Effector memory CD8-positive, alpha-beta T cell (primary cell): ENCODE data around the gene HMGB2.

Experiments used
- ATAC-seq: fragments of 150-1000 bp; cut with Tn5 transposase; replicated peaks from 2 replicates; pipeline ENCODE4 v1.10.0; 2021; ENCODE audit warnings: mild to moderate bottlenecking, moderate library complexity
- DNase-seq, 3 experiments: peaks; one replicate each; pipeline ENCODE4 v3.0.0; 2021
- H3K27ac Mint-ChIP-seq, 2 donors: one replicate each; pipeline ENCODE4 v1.8.0; 2022; ENCODE audit warnings: mild to moderate bottlenecking in 2 of 2, mixed read lengths in 2 of 2, moderate library complexity in 2 of 2
- H3K27me3 Mint-ChIP-seq, 2 donors: one replicate each; pipeline ENCODE4 v1.8.0; 2022; ENCODE audit warnings: mixed read lengths in 2 of 2
- H3K36me3 Mint-ChIP-seq: one replicate; pipeline ENCODE4 v1.8.0; 2022; ENCODE audit warnings: mild to moderate bottlenecking, moderate library complexity, mixed read lengths; ENCODE audit not compliant: insufficient read depth
- H3K4me1 Mint-ChIP-seq, 2 donors: one replicate each; pipeline ENCODE4 v1.8.0; 2022; ENCODE audit warnings: low read depth in 2 of 2, mixed read lengths in 2 of 2
- H3K4me3 Mint-ChIP-seq, 2 donors: one replicate each; pipeline ENCODE4 v1.8.0; 2022; ENCODE audit warnings: mild to moderate bottlenecking in 2 of 2, mixed read lengths in 2 of 2, moderate library complexity in 2 of 2
- H3K9me3 Mint-ChIP-seq, 2 donors: one replicate each; pipeline ENCODE4 v1.8.0; 2022; ENCODE audit warnings: mixed read lengths in 2 of 2
- total RNA-seq, 9 experiments: gene quantifications; one replicate each; lab custom pipeline; 2026; lab: John Stamatoyannopoulos, UW

Gene HMGB2
- total RNA-seq, result 62.7 to 395 (median 87.0) reads per million in 9 experiments

GRCh38 chr4:173334085-173334890 lies at the start of gene HMGB2:
Gene HMGB2, minus strand, starts transcription at chr4:173334358. Its CDS starts 709 bp downstream, at chr4:173333649.
- H3K4me1 Mint-ChIP-seq, result peaks cover 21 to 25% of the 10 kb centered on the region in 2 donors
- ATAC-seq (peak; percentile 90), DNase-seq (peak; percentile 99 to 100 (median 100))
- no peaks in the 10 kb centered on the region for H3K9me3 Mint-ChIP-seq
- H3K36me3 Mint-ChIP-seq, result peaks cover 39% of the 10 kb centered on the region
- H3K4me3 Mint-ChIP-seq, result peak within 1 kb of the TSS; percentile 99 to 100
- no peaks in the 10 kb centered on the region for H3K27me3 Mint-ChIP-seq
- peak within 1 kb of the TSS; percentile 98 to 99 for H3K27ac Mint-ChIP-seq

- Mint-ChIP-seq H3K4me1 (peaks cover 0 to 2% of the 10 kb centered on the region in 2 donors), H3K36me3 (no peaks in the 10 kb centered on the region), H3K27me3 (no peaks in the 10 kb centered on the region), H3K9me3 (no peaks in the 10 kb centered on the region), H3K4me3 (no peak overlapping the region), H3K27ac (no peak overlapping the region)
- no peak for DNase-seq
- no peak for ATAC-seq
These were observed 48.2 kb upstream of the HMGB2 start for GRCh38 chr4:173382349-173382748.

GRCh38 chr4:173381610-173382009 lies 47.5 kb upstream of the HMGB2 start:
- no peak overlapping the region for H3K4me3 Mint-ChIP-seq
- peaks cover 0 to 2% of the 10 kb centered on the region in 2 donors for H3K4me1 Mint-ChIP-seq
- no peak for DNase-seq
- no peak overlapping the region for H3K27ac Mint-ChIP-seq
- H3K36me3 Mint-ChIP-seq, result no peaks in the 10 kb centered on the region
- H3K9me3 Mint-ChIP-seq, result no peaks in the 10 kb centered on the region
- H3K27me3 Mint-ChIP-seq, result no peaks in the 10 kb centered on the region
- no peak for ATAC-seq

GRCh38 chr4:173380987-173381386 lies 46.8 kb upstream of the HMGB2 start:
- DNase-seq (no peak), ATAC-seq (no peak)
- Mint-ChIP-seq H3K36me3 (no peaks in the 10 kb centered on the region), H3K27ac (no peak overlapping the region), H3K4me3 (no peak overlapping the region), H3K4me1 (peaks cover 0 to 2% of the 10 kb centered on the region in 2 donors), H3K9me3 (no peaks in the 10 kb centered on the region), H3K27me3 (no peaks in the 10 kb centered on the region)

GRCh38 chr4:173379929-173380328 lies 45.8 kb upstream of the HMGB2 start:
- Mint-ChIP-seq H3K36me3 (no peaks in the 10 kb centered on the region), H3K4me1 (peaks cover 0 to 2% of the 10 kb centered on the region in 2 donors), H3K4me3 (no peak overlapping the region), H3K27ac (no peak overlapping the region), H3K9me3 (no peaks in the 10 kb centered on the region), H3K27me3 (no peaks in the 10 kb centered on the region)
- no peak for ATAC-seq
- DNase-seq, result no peak

GRCh38 chr4:173374588-173374987 lies 40.4 kb upstream of the HMGB2 start:
- Mint-ChIP-seq H3K27ac (no peak overlapping the region), H3K4me1 (peaks cover 7 to 12% of the 10 kb centered on the region in 2 donors), H3K36me3 (peaks cover 23% of the 10 kb centered on the region), H3K27me3 (no peaks in the 10 kb centered on the region), H3K4me3 (no peak overlapping the region), H3K9me3 (no peaks in the 10 kb centered on the region)
- DNase-seq, result no peak
- ATAC-seq, result no peak

- Mint-ChIP-seq H3K4me3 (peak overlapping the region; percentile 99), H3K9me3 (no peaks in the 10 kb centered on the region), H3K27me3 (no peaks in the 10 kb centered on the region), H3K4me1 (peaks cover 20 to 23% of the 10 kb centered on the region in 2 donors), H3K27ac (peak overlapping the region; percentile 89 to 97), H3K36me3 (peaks cover 28% of the 10 kb centered on the region)
- peak; percentile 36 to 42 (median 38) for DNase-seq
- ATAC-seq, result peak; percentile 8
These were observed 37.4 kb upstream of the HMGB2 start for GRCh38 chr4:173371292-173372192.

GRCh38 chr4:173370477-173371291 lies 36.5 kb upstream of the HMGB2 start, which contains the start of gene SAP30:
Gene SAP30, plus strand, starts transcription at chr4:173370954. Its CDS starts 229 bp downstream, at chr4:173371183.
- peak within 1 kb of the TSS; percentile 89 to 97 for H3K27ac Mint-ChIP-seq
- no peaks in the 10 kb centered on the region for H3K9me3 Mint-ChIP-seq
- H3K27me3 Mint-ChIP-seq, result no peaks in the 10 kb centered on the region
- peak; percentile 81 for ATAC-seq
- H3K4me3 Mint-ChIP-seq, result peak within 1 kb of the TSS; percentile 99
- DNase-seq, result peak; percentile 91 to 95 (median 93)
- peaks cover 23 to 24% of the 10 kb centered on the region in 2 donors for H3K4me1 Mint-ChIP-seq
- H3K36me3 Mint-ChIP-seq, result peaks cover 28% of the 10 kb centered on the region

- peak overlapping the region; percentile 99 for H3K4me3 Mint-ChIP-seq
- peak overlapping the region; percentile 89 to 97 for H3K27ac Mint-ChIP-seq
- DNase-seq (no peak), ATAC-seq (peak; percentile 36)
- no peaks in the 10 kb centered on the region for H3K9me3 Mint-ChIP-seq
- H3K4me1 Mint-ChIP-seq, result peaks cover 25 to 30% of the 10 kb centered on the region in 2 donors
- no peaks in the 10 kb centered on the region for H3K27me3 Mint-ChIP-seq
- peaks cover 28% of the 10 kb centered on the region for H3K36me3 Mint-ChIP-seq
These were observed 35.9 kb upstream of the HMGB2 start for GRCh38 chr4:173370130-173370476.

- no peaks in the 10 kb centered on the region for H3K27me3 Mint-ChIP-seq
- H3K4me3 Mint-ChIP-seq, result peak overlapping the region in 1 of 2 donors; percentile 99
- peaks cover 22 to 28% of the 10 kb centered on the region in 2 donors for H3K4me1 Mint-ChIP-seq
- peak overlapping the region in 1 of 2 donors; percentile 13 for H3K27ac Mint-ChIP-seq
- ATAC-seq (no peak), DNase-seq (no peak)
- no peaks in the 10 kb centered on the region for H3K9me3 Mint-ChIP-seq
- H3K36me3 Mint-ChIP-seq, result peaks cover 28% of the 10 kb centered on the region
These were observed 33.8 kb upstream of the HMGB2 start for GRCh38 chr4:173367946-173368345.

- H3K4me1 Mint-ChIP-seq, result peaks cover 21 to 24% of the 10 kb centered on the region in 2 donors
- peaks cover 28% of the 10 kb centered on the region for H3K36me3 Mint-ChIP-seq
- DNase-seq (no peak), ATAC-seq (no peak)
- no peaks in the 10 kb centered on the region for H3K9me3 Mint-ChIP-seq
- no peaks in the 10 kb centered on the region for H3K27me3 Mint-ChIP-seq
- H3K27ac Mint-ChIP-seq, result peak overlapping the region in 1 of 2 donors; percentile 80
- H3K4me3 Mint-ChIP-seq, result peak overlapping the region in 1 of 2 donors; percentile 3
These were observed 33.1 kb upstream of the HMGB2 start for GRCh38 chr4:173367285-173367684.

- Mint-ChIP-seq H3K4me1 (peaks cover 13 to 24% of the 10 kb centered on the region in 2 donors), H3K27me3 (no peaks in the 10 kb centered on the region), H3K4me3 (no peak overlapping the region), H3K36me3 (peaks cover 14% of the 10 kb centered on the region), H3K9me3 (no peaks in the 10 kb centered on the region), H3K27ac (peak overlapping the region; percentile 7 to 86)
- no peak for DNase-seq
- ATAC-seq, result no peak
These were observed 31.3 kb upstream of the HMGB2 start for GRCh38 chr4:173365359-173365996.
